Astrocyte of the spinal cord (primary cell): Measurements from ENCODE around the gene AMIGO3.

Source experiments
- DNase-seq: peaks from one replicate; pipeline ENCODE4 v3.0.0; 2011; ENCODE audit warnings: low read depth, low spot score
- H3K4me3 ChIP-seq: 2 replicates; pipeline ENCODE4 v1.5.1; 2011; ENCODE audit warnings: low read depth, mild to moderate bottlenecking, low read length, moderate library complexity
- in situ Hi-C: cut with HindIII; loops from 2 replicates; pipeline ENCODE4 v1.10.0; 2017; ENCODE audit warnings: low sequenced_read_pairs
- TF ChIP-seq, protein P1 (sequence below): IDR thresholded peaks from 2 replicates; pipeline ENCODE4 v1.5.1; 2012; ENCODE audit warnings: low read depth, mild to moderate bottlenecking, low read length, inconsistent platforms

The AMIGO3 gene

DNA sequence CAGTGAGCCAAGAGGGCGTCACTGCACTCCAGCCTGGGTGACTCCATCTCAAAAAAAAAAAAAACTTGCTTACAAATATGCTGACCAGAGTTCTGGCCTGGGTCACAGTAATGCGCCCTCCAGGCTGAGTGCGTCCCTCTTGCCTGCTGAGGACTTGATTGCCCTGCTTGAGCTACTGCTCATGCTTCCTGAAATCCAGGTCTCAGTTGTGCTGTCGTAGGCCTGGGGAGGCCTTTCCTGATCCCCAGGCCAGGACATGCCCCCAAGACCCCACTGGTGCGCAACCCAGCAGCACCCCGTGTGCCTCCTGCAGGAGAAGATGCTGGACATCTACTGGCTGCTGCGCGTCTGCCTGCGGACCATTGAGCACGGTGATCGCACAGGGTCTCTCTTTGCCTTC is 7.3 kb downstream of the AMIGO3 start:
- DNase-seq, result no peak
- in situ Hi-C loops, result no loop called here
- no peak overlapping the region for H3K4me3 ChIP-seq
- TF ChIP-seq, protein P1, sequence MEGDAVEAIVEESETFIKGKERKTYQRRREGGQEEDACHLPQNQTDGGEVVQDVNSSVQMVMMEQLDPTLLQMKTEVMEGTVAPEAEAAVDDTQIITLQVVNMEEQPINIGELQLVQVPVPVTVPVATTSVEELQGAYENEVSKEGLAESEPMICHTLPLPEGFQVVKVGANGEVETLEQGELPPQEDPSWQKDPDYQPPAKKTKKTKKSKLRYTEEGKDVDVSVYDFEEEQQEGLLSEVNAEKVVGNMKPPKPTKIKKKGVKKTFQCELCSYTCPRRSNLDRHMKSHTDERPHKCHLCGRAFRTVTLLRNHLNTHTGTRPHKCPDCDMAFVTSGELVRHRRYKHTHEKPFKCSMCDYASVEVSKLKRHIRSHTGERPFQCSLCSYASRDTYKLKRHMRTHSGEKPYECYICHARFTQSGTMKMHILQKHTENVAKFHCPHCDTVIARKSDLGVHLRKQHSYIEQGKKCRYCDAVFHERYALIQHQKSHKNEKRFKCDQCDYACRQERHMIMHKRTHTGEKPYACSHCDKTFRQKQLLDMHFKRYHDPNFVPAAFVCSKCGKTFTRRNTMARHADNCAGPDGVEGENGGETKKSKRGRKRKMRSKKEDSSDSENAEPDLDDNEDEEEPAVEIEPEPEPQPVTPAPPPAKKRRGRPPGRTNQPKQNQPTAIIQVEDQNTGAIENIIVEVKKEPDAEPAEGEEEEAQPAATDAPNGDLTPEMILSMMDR, result no peak

DNA sequence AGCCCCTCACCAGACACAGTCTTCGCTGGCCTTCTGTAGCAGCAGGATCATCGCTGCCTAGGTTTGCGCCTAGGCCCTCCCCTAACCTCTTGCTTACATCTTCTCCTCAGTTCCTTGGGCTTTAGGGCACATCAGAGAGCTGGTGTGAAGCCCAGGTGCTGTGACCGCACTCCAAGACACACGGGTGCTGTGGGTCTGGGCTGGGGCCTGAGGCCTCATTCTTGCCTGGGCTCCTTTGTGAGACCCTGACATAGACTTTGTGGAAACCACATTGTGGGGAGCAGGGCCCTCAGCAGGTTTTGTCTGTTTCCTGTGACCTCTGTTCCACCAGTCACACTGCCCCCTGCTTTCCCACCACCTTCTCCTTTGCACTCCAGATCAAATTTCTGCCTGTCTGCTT is 8.0 kb downstream of the AMIGO3 start:
- no peak for DNase-seq
- TF ChIP-seq, protein P1, result no peak
- in situ Hi-C loops, result no loop called here

DNA sequence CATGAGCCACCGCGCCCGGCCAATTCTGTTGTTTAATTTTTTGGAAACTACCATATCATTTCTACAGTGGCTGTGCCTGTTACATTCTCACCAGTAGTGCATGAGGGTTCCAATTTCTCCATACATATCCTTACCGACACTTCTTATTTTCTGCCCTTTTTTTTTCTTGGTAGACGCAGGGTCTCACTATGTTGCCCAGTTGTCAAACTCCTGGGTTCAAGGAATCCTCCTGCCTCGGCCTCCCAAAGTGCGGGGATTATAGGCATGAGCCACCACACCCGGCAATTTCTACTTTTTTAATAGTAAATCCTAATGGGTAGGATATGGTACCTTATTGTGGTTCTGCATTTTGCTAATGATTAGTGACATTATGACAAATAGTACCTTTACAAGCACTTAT is 9.6 kb downstream of the AMIGO3 start:
- H3K4me3 ChIP-seq, result no peak overlapping the region
- no peak for DNase-seq
- in situ Hi-C loops, result no loop called here
- TF ChIP-seq, protein P1, result no peak

More for the DNA sequence above, 8.0 kb downstream of the AMIGO3 start:
- H3K4me3 ChIP-seq, result no peak overlapping the region

DNA sequence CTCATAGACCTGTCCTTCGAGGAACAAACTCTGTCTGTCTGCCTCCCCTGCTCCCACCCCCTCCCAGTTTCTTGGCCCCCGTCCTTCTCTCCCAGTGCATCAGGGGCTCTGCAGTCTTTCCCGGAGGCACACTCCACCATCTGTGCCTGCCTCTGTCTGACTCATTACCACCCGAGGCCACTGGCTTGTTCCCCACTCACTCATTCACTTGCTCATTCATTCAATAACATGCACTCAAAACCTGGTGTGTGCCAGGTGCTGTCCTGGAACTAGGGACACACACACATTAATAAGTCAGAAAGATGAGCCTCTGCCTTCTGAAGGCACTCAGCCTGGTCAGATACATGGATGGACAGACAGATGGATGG is 12.4 kb downstream of the AMIGO3 start:
- peak; percentile 26 for DNase-seq
- no peak overlapping the region for H3K4me3 ChIP-seq
- TF ChIP-seq, protein P1, result no peak
- in situ Hi-C loops, result no loop called here

GRCh38 chr3:49706456-49707112 is 12.9 kb downstream of the AMIGO3 start:
- H3K4me3 ChIP-seq, result no peak overlapping the region
- in situ Hi-C loops, result no loop called here
- no peak for DNase-seq
- TF ChIP-seq, protein P1, result no peak

DNA sequence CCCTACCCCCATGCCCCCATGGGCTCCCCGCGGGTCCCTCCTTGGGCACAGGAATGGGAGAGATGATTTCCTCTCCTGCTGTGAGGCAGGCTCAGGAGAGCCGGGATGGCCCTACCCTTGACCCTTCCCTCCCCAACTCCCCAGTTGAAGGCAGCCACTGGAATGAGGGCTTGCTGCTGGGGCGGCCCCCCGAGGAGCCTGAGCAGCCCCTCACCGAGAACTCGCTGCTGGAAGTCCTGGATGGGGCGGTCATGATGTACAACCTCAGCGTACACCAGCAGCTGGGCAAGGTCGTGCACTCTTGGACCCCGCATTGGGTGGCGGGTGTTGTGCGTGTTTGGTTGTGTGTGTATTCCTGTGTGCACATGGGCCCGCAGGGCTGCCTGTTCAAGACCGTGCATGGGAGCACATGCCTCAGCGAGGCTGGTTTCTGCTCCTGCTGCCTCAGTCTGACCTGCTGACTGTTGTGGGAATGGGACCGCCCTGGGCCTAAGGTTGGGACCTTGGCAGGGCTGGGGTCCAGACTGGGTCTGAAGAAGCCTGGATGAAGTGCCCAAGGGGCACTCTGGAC is 14.0 kb downstream of the AMIGO3 start:
- TF ChIP-seq, protein P1, result no peak
- H3K4me3 ChIP-seq, result no peak overlapping the region
- no peak for DNase-seq
- in situ Hi-C loops, result no loop called here

DNA sequence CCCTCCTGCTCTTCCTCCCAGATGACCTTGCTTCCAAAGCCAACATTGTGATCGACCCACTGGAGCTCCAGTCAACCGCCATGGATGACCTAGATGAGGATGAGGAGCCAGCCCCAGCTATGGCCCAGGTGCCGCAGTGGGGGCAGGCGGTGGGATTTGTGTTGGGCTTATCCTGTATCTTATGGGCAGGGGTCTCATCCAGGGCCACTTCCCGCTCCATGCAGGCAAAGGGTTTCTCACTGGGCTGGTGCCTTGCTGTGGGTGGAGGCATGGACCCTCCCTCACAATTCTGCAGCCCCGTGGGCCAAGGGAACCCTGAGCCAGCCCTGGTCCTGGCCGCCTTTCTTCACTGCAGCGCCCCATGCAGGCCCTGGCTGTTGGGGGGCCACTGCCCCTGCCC is 14.9 kb downstream of the AMIGO3 start:
- no peak overlapping the region for H3K4me3 ChIP-seq
- TF ChIP-seq, protein P1, result no peak
- in situ Hi-C loops, result no loop called here

More for the DNA sequence above, 14.9 kb downstream of the AMIGO3 start:
- no peak for DNase-seq
